K562 (cell line): ENCODE data around the gene DDAH2. TPM values are rescaled to one million over a fixed set of nuclear protein-coding genes. Genes with fewer than 3 reads are reported as not detected.

ENCODE experiments used
- CHD7 ChIP-seq: fragments of 200-600 bp; sonication (generic); IDR thresholded peaks from one replicate; pipeline ENCODE4 v1.6.1; 2012; ENCODE audit warnings: mild to moderate bottlenecking, low read depth, low read length, inconsistent platforms
- GTF2E2 ChIP-seq: fragments of 200-800 bp; sonication (Bioruptor generic); IDR thresholded peaks from 2 replicates; pipeline ENCODE4 v1.6.1; 2016; ENCODE audit warnings: missing genetic modification characterization, missing compliant biosample characterization
- SMARCA5 ChIP-seq: fragments of 450-650 bp; IDR thresholded peaks from 2 replicates; pipeline ENCODE4 v1.6.1; 2016
- ZNF589 ChIP-seq: fragments of 200-800 bp; sonication (Bioruptor generic); IDR thresholded peaks from 2 replicates; pipeline ENCODE4 v1.6.1; 2016; ENCODE audit warnings: low read depth, missing genetic modification characterization, missing compliant biosample characterization
- polyA plus RNA-seq, 8 experiments: library from polyadenylated mRNA; depleted of rRNA in 4 of 8; stranded (reverse) in 5 of 8; unstranded in 3 of 8; fragments of >200 nt; fragmentation: Nextera tagmentation in 2 of 8; fragmentation: Illumina TruSeq in 1 of 8; extraction: Ambion mirVana in 2 of 8; extraction: Trizol in 1 of 8; gene quantifications; 2 replicates each; pipeline versions ENCODE4 v1.2.1 to v1.2.3, GENCODE V29; 2011 to 2014; ENCODE audit warnings: inconsistent platforms in 1 of 8, missing spikeins in 1 of 8
- total RNA-seq, 7 experiments: library from RNA; depleted of rRNA in 6 of 7; stranded (reverse); fragments of >200 nt in 6 of 7; fragmentation: Illumina TruSeq in 2 of 7; extraction: Trizol in 2 of 7; gene quantifications; 2 replicates each; pipeline versions ENCODE4 v1.2.1 to v1.2.3, GENCODE V29; 2011 to 2021; ENCODE audit warnings: low replicate concordance in 1 of 7
- TF ChIP-seq, protein P1 (sequence below): fragments of 250-450 bp; sonication (Bioruptor Pico); IDR thresholded peaks from 2 replicates; pipeline ENCODE4 v1.9.0; 2021; ENCODE audit warnings: mild to moderate bottlenecking, inconsistent platforms
- TF ChIP-seq, protein P2 (sequence below), 2 experiments: fragments of 450-650 bp; conservative IDR thresholded peaks; 2 replicates each; pipeline ENCODE4 v1.6.1; 2017; ENCODE audit warnings: mild to moderate bottlenecking in 2 of 2, moderate library complexity in 2 of 2

DDAH2 gene
- total and polyA plus RNA-seq, 9 of the 15 experiments (the other 6 are each of a cell fraction or from before 2014, with no cell fraction given), result 1.8 to 45.4 (median 21.4) TPM

DNA sequence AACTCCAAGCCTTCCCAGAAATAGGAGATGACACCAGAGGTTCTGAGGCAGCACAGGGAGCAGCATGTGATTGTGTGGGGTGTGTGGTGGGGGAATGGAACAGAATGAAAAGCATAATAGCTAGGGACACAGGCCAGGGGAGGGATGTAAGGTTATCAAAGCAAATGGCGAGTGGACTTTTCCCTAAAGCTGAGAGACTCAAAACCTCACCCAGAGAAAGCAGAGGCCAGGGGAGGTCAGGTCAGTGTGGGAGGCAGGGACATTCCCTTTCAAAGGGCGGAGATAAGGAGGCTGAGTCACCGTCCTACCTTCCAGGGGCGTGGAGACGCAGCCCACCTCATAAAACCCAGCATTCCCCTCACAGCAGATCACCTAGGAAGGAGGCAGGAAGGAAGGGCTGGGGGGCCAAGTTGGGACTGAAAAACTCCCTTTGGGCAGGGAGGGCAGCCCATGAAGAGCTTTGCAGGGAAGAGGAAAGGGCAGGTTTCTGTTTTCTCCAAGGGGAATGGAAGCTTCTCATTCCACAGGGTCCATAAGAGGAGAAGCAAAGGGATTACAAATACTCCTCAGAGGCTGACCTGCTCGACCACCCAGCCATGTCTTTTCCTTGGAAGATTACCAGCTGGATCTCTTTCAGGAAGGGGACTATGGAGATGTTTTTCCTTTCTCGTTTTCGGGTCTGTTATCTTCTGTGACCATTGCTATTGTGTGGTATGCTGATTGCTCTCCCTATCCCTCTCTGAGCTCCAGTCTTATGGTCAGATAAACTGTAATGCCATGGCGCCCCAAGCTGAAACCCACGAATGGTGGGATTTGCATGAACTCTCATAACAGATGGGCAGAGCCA lies 38.6 kb downstream of the DDAH2 start (continued):
- peak; percentile 97 for TF ChIP-seq SMARCA5
- TF ChIP-seq, protein P1, sequence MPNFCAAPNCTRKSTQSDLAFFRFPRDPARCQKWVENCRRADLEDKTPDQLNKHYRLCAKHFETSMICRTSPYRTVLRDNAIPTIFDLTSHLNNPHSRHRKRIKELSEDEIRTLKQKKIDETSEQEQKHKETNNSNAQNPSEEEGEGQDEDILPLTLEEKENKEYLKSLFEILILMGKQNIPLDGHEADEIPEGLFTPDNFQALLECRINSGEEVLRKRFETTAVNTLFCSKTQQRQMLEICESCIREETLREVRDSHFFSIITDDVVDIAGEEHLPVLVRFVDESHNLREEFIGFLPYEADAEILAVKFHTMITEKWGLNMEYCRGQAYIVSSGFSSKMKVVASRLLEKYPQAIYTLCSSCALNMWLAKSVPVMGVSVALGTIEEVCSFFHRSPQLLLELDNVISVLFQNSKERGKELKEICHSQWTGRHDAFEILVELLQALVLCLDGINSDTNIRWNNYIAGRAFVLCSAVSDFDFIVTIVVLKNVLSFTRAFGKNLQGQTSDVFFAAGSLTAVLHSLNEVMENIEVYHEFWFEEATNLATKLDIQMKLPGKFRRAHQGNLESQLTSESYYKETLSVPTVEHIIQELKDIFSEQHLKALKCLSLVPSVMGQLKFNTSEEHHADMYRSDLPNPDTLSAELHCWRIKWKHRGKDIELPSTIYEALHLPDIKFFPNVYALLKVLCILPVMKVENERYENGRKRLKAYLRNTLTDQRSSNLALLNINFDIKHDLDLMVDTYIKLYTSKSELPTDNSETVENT (CRISPR knock-in tag), result peak; percentile 68
- TF ChIP-seq CHD7, result no peak
- peak; percentile 75; the same call in 1 of the 2 replicates for TF ChIP-seq GTF2E2
- TF ChIP-seq, protein P2, sequence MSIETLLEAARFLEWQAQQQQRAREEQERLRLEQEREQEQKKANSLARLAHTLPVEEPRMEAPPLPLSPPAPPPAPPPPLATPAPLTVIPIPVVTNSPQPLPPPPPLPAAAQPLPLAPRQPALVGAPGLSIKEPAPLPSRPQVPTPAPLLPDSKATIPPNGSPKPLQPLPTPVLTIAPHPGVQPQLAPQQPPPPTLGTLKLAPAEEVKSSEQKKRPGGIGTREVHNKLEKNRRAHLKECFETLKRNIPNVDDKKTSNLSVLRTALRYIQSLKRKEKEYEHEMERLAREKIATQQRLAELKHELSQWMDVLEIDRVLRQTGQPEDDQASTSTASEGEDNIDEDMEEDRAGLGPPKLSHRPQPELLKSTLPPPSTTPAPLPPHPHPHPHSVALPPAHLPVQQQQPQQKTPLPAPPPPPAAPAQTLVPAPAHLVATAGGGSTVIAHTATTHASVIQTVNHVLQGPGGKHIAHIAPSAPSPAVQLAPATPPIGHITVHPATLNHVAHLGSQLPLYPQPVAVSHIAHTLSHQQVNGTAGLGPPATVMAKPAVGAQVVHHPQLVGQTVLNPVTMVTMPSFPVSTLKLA (conservative IDR thresholded peaks at IDR 0.05), result peak in 1 of 2 experiments; percentile 87; a peak in 2 of 4 replicates
- peak; percentile 81; the same call in 1 of the 2 replicates for TF ChIP-seq ZNF589 (CRISPR knock-in tag)
